Measurements from ENCODE around the gene XPC.
"Not testable (repeated sequence)": the region's sequence is repeated elsewhere in the genome, so short reads cannot be mapped to it uniquely, and the experiment has no call there.

Gene XPC

DNA sequence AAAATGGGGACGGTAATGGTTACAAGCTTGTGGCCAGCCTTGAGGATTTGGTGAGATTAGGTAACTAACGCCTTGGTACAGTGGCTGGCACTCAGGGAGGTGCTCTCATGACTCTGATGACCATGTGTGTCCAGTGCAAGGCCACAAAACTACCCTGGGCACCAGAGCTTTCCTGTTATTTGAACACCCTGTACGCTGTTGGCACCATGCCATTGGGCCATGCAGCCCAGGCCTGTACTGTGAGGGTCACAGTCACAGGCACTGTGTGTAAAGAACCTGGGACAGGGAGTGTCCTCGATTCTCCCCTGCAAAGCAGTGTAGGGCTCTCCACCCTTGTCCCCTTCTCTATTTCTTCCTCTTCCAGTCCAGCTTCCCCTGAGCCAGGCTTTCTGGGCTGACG is 47.3 kb downstream of the XPC start:
- DNase-seq, result no peak

DNA sequence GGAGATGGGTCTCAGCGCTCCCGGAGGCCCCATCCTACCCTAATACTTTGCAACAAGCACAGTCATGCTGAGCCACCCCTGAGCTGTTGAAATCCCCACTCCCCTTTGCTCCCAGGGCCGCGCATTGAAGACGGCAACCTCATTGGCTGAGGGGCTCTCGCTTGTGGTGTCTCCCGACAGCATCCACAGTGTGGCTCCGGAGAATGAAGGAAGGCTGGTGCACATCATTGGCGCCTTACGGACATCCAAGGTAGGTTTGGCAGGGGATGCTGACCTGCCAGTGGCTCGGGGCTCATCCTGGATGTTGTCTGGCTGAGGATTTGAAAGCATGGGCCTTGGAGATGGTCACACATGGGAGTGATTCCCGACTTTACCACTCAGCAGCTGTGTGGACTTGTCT is 47.7 kb downstream of the XPC start:
- DNase-seq, result no peak

DNA sequence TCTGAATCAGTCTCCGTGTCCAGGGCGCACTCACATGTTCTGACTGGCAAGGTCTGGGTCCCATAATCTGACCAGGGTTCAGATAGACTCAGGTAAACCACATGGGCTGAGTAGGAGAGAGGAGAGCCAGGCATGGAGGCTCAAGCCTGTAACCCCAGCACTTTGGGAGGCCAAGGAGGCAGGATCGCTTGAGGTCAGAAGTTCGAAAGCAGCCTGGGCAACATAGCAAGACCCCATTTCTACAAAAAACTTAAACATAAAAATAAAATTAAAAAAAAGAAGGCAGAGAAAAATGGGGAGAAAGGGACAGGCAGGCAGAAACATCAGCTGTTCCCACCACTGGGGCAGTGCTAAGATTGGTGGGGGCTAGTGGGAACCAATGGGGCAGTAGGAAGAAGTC is 48.2 kb downstream of the XPC start:
- DNase-seq, result no peak

- no peak for DNase-seq
Measured at GRCh38 chr3:14129296-14129695, 49.1 kb downstream of the XPC start.

DNA sequence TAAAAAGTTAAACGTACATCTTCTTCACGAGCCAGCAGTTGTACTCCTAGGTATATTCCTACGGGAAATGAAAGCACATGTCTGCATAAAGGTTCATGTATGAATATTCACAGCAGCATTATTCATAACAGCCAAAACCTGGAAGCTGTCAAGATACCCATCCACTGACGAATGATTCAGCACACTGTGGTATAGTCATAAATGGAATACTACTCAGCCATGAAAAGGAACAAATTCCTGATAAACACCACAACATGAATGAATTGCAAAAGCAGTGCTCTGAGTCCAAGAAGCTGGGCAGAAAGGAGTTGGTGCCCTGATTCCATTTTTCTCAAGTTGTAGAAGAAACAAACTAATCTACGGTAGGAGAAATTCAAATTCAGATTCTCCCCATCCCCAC is 49.7 kb downstream of the XPC start:
- no peak for DNase-seq

GRCh38 chr3:14127516-14128161 is 50.8 kb downstream of the XPC start:
- DNase-seq, result no peak

DNA sequence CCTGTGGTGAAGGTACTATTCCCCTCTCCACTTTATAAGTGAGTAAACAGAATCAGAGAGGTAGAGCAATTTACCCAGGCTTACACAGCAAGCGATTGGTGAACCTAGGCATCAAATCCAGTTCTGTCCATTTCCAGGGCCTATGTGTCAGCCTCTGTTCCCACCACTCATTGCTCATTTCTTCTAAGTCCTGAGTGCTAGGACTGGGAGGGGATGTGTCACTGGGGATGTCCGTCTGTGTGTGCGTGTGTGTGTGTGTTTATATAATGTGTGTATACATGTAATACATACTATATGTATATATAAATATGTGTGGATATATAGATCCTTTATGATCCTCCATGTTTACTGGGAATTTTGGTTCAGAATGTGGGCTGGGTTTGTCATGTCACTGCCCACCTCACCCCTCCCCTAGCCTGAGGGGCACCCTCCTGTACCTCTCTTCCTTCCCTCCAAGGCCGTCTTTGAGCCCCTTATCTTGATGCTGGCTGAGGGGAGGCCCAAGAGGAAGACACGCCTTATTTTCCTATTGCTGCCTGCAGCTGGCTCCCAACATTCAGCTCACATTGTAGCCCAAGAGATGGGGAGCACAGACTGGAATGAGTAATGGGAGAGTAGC is 51.4 kb downstream of the XPC start:
- DNase-seq, result no peak

DNA sequence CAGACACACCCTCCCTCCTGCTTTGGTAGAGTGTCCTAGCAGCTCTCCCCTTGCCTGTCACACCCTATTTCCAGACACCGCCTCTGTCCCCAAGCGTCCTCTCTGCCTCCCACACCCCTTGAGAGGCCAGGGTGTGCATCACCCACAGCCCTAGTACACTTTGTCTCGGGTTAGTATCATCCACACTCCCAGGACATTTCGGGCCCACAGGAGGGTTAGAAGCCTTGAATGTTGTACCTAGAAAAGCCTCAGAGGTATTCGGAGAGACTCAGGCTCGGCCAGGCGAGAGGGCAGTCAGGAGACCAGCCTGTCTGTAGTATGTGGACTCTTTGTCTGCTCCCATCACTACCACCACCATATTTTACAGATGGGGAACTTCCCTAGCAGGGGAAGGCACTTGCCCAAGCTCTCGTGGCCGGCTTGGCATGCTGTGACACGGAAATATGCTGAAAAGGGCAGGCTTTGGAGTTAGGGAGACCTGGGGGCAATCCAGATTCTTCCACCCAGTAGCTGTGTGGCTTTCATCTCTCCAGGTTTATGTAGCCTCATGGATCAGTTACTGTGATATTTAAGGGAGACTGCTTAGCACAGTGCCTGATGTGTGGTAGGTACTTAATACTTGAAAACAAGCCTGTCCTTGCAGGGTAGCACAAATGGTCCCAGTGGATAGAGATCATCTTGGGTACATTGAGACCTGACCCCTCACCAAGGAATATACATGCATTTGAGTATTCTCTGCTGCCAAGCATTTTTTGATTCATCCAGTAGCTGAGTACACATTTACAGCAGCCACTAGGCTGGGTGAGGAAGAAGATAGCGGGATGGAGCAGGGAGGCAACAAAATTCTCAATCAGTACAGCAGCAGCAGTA is 52.1 kb downstream of the XPC start:
- no peak for DNase-seq

DNA sequence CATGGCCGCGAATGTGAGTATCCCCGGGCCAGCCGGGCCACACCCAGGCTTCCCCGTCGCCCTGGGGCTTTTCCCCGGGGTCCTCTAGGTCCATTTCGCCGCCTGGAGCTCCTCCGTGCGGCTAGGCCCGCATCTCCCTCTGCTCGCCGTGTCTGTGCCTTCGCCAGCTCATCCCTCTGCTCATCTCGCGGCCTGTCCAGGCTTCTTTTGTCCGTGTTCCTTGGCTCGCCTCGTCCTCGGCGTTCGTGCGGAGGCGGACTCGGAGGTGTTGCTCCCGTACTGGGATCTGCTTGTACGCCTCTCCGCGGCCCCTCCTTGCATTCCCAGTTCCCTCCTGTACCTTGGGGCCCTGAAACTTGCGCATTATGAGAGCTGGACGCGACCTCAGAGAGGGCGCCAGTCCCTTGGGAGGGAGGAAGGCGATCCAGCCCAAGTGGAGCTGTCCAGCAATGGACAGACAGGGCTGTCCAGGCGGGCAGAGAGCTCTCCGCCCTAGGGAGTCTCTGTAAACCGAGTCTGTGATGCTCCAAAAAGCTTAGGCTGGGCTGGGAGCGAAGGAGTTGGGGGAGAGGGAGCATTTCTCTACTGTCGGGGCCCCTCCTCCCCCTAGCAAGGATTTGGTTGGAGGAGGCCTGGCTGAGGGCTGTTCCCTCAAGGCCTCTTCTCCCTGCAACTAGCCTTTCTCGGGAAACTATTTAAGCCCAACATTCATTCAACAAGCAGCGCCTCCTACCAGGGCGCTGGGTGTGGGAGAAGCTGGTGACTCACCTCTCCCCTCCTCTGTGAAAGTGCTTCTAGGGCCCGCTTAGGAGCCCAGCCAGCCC is 53.0 kb downstream of the XPC start:
- no peak for DNase-seq

- peak; percentile 90 for DNase-seq
Measured at GRCh38 chr3:14124615-14125192, 53.7 kb downstream of the XPC start, which contains the start of the genes CHCHD4 and TMEM43. Gene CHCHD4, minus strand, starts transcription at chr3:14124870. Its CDS starts 194 bp downstream, at chr3:14124676. Gene TMEM43, plus strand, starts transcription at chr3:14125052. Its CDS starts 142 bp downstream, at chr3:14125194.

DNA sequence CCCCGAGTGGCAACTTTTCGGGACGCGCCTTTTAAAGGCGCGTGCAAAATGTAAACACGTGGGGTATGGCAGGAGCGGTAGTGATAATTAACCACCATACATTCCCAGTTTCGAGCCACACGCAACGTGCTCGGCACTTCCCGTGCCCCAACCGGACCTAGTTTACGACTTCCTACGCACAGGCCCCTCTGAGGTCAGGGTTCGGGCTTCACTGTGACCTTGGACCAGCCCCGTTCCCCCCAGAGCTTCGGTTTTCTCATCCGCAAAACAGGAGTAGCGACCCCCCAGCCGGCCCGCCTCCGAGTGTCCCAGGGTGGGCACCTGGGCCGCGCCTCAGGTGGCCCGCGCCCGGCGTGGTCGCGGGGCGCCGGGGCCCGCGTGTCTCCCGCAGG is 54.2 kb downstream of the XPC start:
- DNase-seq, result no peak

- DNase-seq, result no peak
Measured at GRCh38 chr3:14123308-14124222, 54.8 kb downstream of the XPC start.

DNA sequence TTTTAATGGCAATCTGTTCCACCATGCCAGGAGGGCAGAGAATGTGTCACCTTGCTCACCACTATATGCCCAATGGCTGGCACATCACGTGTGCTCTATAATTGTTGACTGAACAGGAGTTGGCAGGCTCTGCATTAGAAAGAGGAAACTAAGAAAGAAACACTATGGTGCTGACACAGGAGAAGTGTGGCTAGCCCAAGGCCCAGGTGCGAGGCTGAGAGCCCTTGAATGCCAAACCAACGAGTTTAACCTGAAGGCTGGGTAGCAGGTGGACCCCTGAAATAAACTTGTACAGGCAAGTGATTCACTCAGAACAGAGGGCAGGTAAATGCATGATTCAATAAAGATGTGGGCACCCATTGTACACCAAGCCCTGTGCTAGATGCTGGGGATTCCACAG is 56.1 kb downstream of the XPC start:
- no peak for DNase-seq

- no peak for DNase-seq
Measured at GRCh38 chr3:14121859-14122258, 56.5 kb downstream of the XPC start.

DNA sequence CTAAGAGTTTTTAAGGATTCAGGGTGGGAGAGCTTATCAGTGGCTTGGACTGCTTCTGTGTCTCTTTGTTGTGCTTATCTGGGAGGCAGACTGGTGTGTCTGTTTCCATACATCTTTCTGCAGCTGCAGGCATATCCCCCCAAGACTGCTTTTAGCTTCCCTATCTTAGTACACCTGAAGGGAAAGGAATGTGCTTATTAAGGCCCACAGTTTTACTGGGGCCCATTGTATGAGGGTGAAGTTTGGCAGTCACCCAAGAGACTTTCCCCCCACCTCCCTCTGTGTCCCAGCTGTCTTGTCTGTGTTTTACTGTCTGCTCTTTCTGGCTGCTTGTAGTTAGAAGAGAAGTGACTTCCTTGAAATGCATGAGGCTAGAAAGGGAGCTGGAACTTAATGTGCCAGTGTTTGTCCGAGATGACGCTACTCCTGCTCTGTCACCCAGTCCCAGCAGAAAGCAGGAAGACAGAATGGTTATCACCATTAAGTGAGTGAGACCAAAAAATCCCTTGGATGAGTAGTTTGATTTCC is 57.4 kb downstream of the XPC start:
- not testable (repeated sequence) for DNase-seq

GRCh38 chr3:14120111-14120920 is 58.1 kb downstream of the XPC start:
- no peak for DNase-seq

DNA sequence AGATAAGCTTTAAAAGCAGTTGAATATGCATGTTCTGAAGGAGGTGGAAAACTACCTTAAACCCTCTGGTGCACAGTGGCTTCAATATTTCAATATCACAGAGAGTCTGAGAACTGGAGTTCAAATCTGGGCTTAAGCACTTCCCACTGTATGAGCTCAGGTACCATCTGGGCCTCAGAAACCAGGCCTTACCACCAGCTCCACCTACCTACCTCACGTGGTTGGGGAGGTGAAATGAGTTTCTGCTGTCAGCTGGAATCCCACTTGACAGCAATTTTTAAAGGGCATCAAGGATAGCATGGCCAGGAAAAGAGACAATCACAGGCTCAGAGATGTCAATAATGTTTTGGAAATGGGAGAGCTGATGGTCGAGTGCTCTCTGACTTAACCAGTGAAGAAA is 58.8 kb downstream of the XPC start:
- no peak for DNase-seq

GRCh38 chr3:14118400-14119381 is 59.7 kb downstream of the XPC start:
- DNase-seq, result no peak

All from NCI-H1105 (cell line).